GM12892 (cell line): ENCODE measurements around the gene WDFY3.

Experiments
- POLR2A ChIP-seq: IDR thresholded peaks from 2 replicates; pipeline ENCODE4 v1.6.1; 2011; ENCODE audit warnings: low read depth, low read length, control low read depth
- POLR2AphosphoS5 ChIP-seq: IDR thresholded peaks from 2 replicates; pipeline ENCODE4 v1.6.1; 2011; ENCODE audit warnings: low read depth, low read length, control low read depth
- TAF1 ChIP-seq: IDR thresholded peaks from 2 replicates; pipeline ENCODE4 v1.6.1; 2011; ENCODE audit warnings: low read depth, mild to moderate bottlenecking, control low read depth, low read length, borderline replicate concordance

DNA sequence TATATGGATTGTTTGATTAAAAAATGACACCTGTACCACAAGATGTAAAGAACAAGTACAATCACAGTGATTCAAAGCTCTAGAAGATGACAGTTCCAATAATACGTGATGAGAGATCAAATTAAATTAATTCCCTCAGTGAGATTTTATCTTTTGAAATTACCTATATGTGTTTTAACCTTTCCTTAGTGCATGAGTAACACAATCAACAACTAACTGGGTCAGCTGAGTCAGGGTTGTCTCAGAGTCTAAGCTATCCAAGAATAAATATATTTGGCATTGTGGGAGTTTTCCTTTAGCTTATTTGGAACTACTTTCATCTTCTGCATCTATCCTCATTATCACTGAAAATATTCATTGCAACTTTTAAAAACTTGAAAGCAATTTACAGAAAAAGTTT, 162.8 kb downstream of the WDFY3 start:
- TF ChIP-seq POLR2AphosphoS5 (no peak), POLR2A (no peak), TAF1 (no peak)
